KMS-11 (cell line): Measurements from ENCODE around the gene KCNT1.

Experiments
- H2AFZ ChIP-seq: fragments of 200-600 bp; sonication (generic); 2 replicates; pipeline ENCODE4 v1.6.1; 2016; ENCODE audit warnings: antibody characterized with exemption, mixed run types, low read depth
- H3K27ac ChIP-seq: fragments of 200-600 bp; sonication (generic); 2 replicates; pipeline ENCODE4 v1.6.1; 2016; ENCODE audit warnings: mild to moderate bottlenecking, mixed run types
- H3K27me3 ChIP-seq: fragments of 200-600 bp; sonication (generic); 2 replicates; pipeline ENCODE4 v1.6.1; 2017; ENCODE audit warnings: mild to moderate bottlenecking, low read depth, mixed run types, moderate library complexity; ENCODE audit not compliant: insufficient read depth
- H3K36me3 ChIP-seq: fragments of 200-600 bp; sonication (generic); 2 replicates; pipeline ENCODE4 v1.6.1; 2017; ENCODE audit warnings: mild to moderate bottlenecking, mixed run types; ENCODE audit not compliant: insufficient read depth
- H3K4me1 ChIP-seq: fragments of 200-600 bp; sonication (generic); 2 replicates; pipeline ENCODE4 v1.6.1; 2016; ENCODE audit warnings: mild to moderate bottlenecking, low read depth, mixed run types; ENCODE audit not compliant: poor library complexity, severe bottlenecking
- H3K4me2 ChIP-seq: fragments of 200-600 bp; sonication (generic); 2 replicates; pipeline ENCODE4 v1.7.0; 2016; ENCODE audit warnings: mild to moderate bottlenecking, mixed run types
- H3K4me3 ChIP-seq: fragments of 200-600 bp; sonication (generic); IDR thresholded peaks from 2 replicates; pipeline ENCODE4 v1.6.1; 2017; ENCODE audit warnings: low read depth, low read length, mixed read lengths; ENCODE audit not compliant: insufficient read depth
- H3K79me2 ChIP-seq: fragments of 200-600 bp; sonication (generic); 2 replicates; pipeline ENCODE4 v1.6.1; 2016; ENCODE audit warnings: low read depth, mixed run types; ENCODE audit not compliant: insufficient read depth
- H3K9ac ChIP-seq: fragments of 200-600 bp; sonication (generic); 2 replicates; pipeline ENCODE4 v1.6.1; 2016; ENCODE audit warnings: mild to moderate bottlenecking, mixed run types
- H4K20me1 ChIP-seq: fragments of 200-600 bp; sonication (generic); 2 replicates; pipeline ENCODE4 v1.6.1; 2016; ENCODE audit warnings: mild to moderate bottlenecking, mixed run types; ENCODE audit not compliant: insufficient read depth
- TF ChIP-seq, protein P1 (sequence below): fragments of 200-600 bp; sonication (generic); conservative IDR thresholded peaks from 2 replicates; pipeline ENCODE4 v1.6.1; 2017; ENCODE audit warnings: low read depth, mild to moderate bottlenecking, antibody characterized with exemption, low read length, moderate library complexity, mixed read lengths

The KCNT1 gene

GRCh38 chr9:135699440-135699839 lies 2.5 kb upstream of the KCNT1 start, which contains the start of gene SOHLH1:
SOHLH1 (minus strand) TSS chr9:135699481; CDS start chr9:135699467, 14 bp downstream.
- H3K4me3 ChIP-seq, result no peak within 1 kb of the TSS
- H3K79me2 ChIP-seq, result no peaks in the 10 kb centered on the region
- no peak within 1 kb of the TSS for H3K9ac ChIP-seq
- H4K20me1 ChIP-seq, result no peaks in the 10 kb centered on the region
- H2AFZ ChIP-seq, result no peak within 1 kb of the TSS
- TF ChIP-seq, protein P1, sequence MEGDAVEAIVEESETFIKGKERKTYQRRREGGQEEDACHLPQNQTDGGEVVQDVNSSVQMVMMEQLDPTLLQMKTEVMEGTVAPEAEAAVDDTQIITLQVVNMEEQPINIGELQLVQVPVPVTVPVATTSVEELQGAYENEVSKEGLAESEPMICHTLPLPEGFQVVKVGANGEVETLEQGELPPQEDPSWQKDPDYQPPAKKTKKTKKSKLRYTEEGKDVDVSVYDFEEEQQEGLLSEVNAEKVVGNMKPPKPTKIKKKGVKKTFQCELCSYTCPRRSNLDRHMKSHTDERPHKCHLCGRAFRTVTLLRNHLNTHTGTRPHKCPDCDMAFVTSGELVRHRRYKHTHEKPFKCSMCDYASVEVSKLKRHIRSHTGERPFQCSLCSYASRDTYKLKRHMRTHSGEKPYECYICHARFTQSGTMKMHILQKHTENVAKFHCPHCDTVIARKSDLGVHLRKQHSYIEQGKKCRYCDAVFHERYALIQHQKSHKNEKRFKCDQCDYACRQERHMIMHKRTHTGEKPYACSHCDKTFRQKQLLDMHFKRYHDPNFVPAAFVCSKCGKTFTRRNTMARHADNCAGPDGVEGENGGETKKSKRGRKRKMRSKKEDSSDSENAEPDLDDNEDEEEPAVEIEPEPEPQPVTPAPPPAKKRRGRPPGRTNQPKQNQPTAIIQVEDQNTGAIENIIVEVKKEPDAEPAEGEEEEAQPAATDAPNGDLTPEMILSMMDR, result no peak
- no peak within 1 kb of the TSS for H3K4me2 ChIP-seq
- no peaks in the 10 kb centered on the region for H3K4me1 ChIP-seq
- peaks cover 84% of the 10 kb centered on the region for H3K27me3 ChIP-seq
- no peaks in the 10 kb centered on the region for H3K36me3 ChIP-seq
- no peak within 1 kb of the TSS for H3K27ac ChIP-seq

GRCh38 chr9:135700525-135700924 lies 1.5 kb upstream of the KCNT1 start:
- H3K79me2 ChIP-seq, result no peaks in the 10 kb centered on the region
- TF ChIP-seq, protein P1, result no peak
- no peak overlapping the region for H3K4me3 ChIP-seq
- H3K27ac ChIP-seq, result no peak overlapping the region
- no peak overlapping the region for H3K4me2 ChIP-seq
- no peaks in the 10 kb centered on the region for H3K36me3 ChIP-seq
- peaks cover 87% of the 10 kb centered on the region for H3K27me3 ChIP-seq
- H3K9ac ChIP-seq, result no peak overlapping the region
- no peaks in the 10 kb centered on the region for H3K4me1 ChIP-seq
- H2AFZ ChIP-seq, result no peak overlapping the region
- no peaks in the 10 kb centered on the region for H4K20me1 ChIP-seq

DNA sequence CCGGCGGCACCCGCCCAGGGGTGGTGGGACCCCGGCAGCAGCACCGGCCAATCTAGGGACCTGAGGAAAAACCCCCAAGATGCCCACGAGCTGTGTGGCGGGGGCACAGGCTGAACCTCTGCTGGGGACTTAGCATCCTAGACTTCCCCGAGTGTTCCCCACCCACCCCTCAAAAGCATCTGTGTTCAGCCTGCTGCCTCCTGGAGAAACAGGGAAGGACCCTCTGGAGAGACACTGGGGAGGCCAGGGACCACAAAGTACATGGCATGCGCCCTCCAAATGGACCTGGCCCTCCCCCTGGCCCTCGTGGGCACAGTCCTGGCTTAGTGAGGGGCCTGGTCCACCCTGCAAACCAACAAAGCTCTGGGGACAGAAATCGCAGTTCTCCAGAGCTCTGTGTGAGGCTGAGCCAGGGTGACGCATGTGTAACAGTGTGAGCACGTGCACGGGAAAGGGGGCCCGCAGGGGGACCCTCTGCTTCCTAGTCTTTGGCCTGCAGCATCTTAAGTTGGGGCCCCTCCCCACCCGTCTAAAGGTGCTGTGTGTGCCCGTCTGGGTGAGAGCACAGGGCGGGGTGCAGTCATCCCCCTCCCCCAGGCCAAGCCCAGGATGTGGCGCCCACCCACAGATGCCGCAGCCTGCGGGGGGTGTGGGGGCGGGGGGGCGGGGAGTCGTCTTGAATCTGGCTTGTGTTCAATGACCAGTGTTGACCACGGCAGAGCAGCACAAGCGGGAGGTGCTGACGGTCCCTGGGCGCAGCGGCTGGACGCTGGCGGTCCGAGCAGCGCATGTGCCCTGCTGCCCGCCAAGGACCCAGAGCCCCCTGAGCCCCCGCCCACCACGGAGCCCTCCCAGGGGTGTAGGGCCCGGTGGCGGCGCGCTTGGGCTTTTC lies 672 bp upstream of the KCNT1 start:
- no peak overlapping the region for H3K4me3 ChIP-seq
- peaks cover 84% of the 10 kb centered on the region for H3K27me3 ChIP-seq
- no peak overlapping the region for H3K27ac ChIP-seq
- no peak overlapping the region for H3K9ac ChIP-seq
- no peaks in the 10 kb centered on the region for H3K4me1 ChIP-seq
- no peak overlapping the region for H3K4me2 ChIP-seq
- H4K20me1 ChIP-seq, result no peaks in the 10 kb centered on the region
- no peaks in the 10 kb centered on the region for H3K36me3 ChIP-seq
- H3K79me2 ChIP-seq, result no peaks in the 10 kb centered on the region
- H2AFZ ChIP-seq, result no peak overlapping the region
- TF ChIP-seq, protein P1, result no peak

GRCh38 chr9:135703726-135704125 lies 1.7 kb downstream of the KCNT1 start:
- H3K9ac ChIP-seq, result no peak overlapping the region
- no peaks in the 10 kb centered on the region for H3K79me2 ChIP-seq
- no peaks in the 10 kb centered on the region for H4K20me1 ChIP-seq
- no peaks in the 10 kb centered on the region for H3K36me3 ChIP-seq
- peaks cover 87% of the 10 kb centered on the region for H3K27me3 ChIP-seq
- H3K4me2 ChIP-seq, result no peak overlapping the region
- no peaks in the 10 kb centered on the region for H3K4me1 ChIP-seq
- H3K27ac ChIP-seq, result no peak overlapping the region
- H2AFZ ChIP-seq, result no peak overlapping the region
- TF ChIP-seq, protein P1, result no peak
- H3K4me3 ChIP-seq, result no peak overlapping the region
